ENCODE results near the gene CCP110. TPM values are rescaled to one million over a fixed set of nuclear protein-coding genes. Genes with fewer than 3 reads are reported as not detected.
A peak's percentile ranks its signal among the peaks of the same experiment; 100 is the strongest.

Gene CCP110, protein sequence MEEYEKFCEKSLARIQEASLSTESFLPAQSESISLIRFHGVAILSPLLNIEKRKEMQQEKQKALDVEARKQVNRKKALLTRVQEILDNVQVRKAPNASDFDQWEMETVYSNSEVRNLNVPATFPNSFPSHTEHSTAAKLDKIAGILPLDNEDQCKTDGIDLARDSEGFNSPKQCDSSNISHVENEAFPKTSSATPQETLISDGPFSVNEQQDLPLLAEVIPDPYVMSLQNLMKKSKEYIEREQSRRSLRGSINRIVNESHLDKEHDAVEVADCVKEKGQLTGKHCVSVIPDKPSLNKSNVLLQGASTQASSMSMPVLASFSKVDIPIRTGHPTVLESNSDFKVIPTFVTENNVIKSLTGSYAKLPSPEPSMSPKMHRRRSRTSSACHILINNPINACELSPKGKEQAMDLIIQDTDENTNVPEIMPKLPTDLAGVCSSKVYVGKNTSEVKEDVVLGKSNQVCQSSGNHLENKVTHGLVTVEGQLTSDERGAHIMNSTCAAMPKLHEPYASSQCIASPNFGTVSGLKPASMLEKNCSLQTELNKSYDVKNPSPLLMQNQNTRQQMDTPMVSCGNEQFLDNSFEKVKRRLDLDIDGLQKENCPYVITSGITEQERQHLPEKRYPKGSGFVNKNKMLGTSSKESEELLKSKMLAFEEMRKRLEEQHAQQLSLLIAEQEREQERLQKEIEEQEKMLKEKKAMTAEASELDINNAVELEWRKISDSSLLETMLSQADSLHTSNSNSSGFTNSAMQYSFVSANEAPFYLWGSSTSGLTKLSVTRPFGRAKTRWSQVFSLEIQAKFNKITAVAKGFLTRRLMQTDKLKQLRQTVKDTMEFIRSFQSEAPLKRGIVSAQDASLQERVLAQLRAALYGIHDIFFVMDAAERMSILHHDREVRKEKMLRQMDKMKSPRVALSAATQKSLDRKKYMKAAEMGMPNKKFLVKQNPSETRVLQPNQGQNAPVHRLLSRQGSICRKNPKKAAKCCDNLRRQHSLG
- polyA plus RNA-seq (2014; cell fraction: cytosol; rRNA removed) = 38.0 and 38.4 TPM in 2 replicates
- 22.6 and 33.2 TPM in 2 replicates for polyA plus RNA-seq (2014; cell fraction: nucleus; rRNA removed)

DNA sequence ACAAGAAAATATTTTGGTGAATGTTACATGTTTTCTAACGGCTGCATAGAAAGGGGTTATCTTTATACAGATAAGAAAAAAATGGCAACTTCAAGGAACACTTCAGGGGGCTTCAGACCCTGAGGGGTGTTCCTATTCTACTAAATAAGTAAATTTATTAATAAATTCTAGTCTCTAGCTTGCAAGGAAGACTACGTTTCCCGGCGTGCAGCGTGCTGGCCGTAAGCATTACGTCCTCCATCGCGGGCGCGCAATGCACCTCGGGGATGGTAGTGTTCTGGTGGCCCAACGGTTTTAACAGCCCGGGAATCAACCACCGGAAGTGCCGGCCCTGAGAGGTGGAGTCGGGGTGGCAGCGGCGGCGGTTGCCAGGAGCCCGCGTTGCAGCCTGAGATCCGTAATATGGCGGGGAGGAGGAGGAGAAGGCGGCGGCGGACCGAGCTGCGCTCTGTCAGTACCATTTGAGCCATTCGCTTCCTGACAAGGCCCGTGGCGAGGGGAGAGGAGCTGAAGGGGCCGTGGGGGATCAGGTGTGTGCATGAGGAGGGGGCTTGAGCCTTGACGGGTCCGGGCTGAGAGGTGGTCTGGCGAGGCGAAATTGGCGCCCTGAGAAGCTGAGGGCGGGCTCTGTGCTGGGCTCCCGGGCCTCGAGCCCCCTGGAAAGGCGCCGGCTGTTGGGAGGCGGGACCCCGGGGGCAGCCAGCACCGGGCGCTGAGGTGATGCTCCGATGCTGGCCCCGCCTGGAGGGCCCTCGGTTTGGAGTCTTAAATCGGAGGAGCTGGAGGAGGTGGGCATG is at the start of gene CCP110:
TSS of gene CCP110 (plus strand) at position 384 of the 797 bp plus-strand sequence. CDS start 3,940 bp downstream, outside the sequence.
- DNase-seq (ENCODE audit: low spot score) = peak; percentile 95

DNA sequence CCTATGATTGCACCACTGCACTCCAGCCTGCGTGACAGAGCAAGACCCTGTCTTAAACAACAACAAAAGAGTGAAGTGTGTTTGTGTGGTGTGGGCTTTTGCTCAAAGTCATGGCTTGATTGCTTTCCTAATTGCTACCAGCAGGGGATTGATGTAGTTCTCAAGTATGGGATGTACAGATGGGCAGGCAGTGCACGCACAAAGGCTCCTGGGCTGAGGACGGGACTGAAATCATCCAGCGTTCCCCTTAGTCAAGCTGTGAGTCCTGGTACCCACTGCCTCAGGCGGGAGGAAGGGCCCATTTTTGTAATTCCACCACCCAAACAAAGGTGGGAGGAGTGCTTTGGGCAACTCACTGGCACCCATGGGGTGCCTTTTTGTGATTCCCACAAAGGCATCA is 49.1 kb upstream of the CCP110 start:
- no peak for DNase-seq (ENCODE audit: low spot score)

DNA sequence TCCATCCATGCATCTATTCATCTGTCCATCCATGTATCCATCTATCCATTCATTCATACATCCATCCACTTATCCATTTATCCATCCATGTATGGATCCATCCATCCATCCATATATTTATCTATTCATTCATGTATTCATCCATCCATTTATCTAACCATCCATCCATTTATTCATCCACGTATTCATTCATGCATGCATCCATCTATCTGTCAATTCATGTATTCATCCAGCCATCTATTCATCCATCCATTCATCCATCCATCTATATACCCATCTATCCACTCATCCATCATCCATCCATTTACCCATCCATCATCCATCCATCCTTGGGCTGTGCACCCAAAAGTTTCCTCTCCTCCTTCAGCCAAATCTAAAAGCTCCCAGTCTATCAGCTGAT is 45.2 kb upstream of the CCP110 start:
- DNase-seq (ENCODE audit: low spot score) = no peak

DNA sequence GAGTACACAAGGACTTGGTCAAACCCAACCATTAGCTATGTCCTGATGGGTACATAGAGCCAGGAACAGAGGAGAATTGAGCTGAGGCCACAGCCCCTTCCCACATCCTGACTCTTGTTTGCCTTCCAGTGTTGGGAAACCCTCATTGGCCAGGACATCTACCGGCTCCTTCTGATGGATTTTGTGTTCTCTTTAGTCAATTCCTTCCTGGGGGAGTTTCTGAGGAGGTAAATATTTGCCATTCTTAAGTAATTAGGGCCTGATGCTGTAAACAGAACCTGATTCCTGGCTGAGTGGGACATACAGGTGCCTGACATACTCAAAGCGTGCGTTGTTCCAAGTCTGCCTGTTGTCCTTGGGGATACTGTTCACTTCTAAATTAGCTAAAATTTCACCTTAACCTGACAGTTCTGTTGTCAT is 44.4 kb upstream of the CCP110 start:
- DNase-seq (ENCODE audit: low spot score) = no peak

DNA sequence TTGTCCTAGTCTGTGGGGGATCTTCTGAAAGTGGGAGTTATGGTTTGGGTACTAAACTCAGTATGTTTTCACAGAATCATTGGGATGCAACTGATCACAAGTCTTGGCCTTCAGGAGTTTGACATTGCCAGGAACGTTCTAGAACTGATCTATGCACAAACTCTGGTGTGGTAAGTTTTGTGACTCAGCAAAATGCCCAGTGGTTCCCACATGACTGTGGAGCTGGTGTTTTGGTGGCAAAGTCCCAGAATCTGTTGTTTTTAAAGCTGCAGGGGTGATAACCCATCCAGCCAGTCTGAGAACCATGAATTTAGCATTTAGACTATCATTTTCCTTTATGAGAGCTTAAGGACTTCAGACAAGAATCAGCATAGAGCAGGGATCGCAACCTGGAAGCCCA is 42.4 kb upstream of the CCP110 start:
- no peak for DNase-seq (ENCODE audit: low spot score)

DNA sequence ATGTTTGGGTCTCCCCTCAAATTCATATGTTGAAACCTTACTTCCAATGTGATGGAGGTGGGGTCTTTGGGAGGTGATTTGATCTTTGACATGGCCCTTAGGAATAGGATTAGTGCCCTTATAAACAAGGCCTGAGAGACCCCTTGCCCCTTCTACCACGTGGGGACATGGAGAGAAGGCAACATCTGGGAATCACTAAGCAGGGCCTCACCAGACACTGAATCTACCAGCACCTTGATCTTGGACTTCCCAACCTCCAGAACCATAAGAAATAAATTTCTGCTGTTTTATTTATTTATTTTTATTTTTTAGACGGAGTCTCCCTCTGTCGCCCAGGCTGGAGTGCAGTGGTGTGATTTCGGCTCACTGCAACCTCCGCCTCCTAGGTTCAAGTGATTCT is 42.0 kb upstream of the CCP110 start:
- no peak for DNase-seq (ENCODE audit: low spot score)

DNA sequence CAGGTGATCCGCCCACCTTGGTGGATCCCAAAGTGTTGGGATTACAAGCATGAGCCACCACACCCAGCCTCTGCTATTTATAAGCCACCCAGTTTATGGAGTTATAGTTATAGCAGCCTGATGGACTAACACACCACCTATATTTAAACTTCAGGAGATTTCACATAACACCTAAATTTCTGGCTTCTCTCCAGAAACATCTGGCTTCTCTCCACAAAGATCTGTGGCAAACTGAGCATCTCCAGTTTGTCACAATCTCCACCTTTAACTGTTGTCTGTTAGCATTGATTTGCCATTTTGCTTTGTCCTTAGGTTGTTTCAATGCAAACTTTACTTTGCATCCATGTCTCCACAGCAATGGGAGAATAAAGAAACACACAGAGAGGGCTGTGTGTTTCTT is 41.5 kb upstream of the CCP110 start:
- no peak for DNase-seq (ENCODE audit: low spot score)

DNA sequence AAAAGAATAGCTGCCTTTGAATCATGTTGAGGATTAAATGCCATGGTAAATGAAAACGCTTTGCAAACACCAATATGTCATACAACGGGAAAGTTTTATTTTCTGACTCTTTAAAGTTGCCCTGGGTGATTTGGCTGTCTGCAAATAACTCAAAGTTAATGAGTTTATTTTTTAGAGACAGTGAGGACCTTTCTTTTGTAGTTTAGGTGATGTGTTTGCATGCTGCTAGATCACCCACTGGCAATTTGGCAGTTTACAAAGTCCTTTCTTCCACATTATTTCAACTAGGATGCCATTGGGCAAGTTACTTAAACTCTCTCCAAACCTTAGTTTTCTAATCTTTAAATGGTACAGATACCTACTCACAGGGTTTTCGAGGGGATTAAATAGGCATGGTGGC is 39.6 kb upstream of the CCP110 start:
- DNase-seq (ENCODE audit: low spot score) = no peak

DNA sequence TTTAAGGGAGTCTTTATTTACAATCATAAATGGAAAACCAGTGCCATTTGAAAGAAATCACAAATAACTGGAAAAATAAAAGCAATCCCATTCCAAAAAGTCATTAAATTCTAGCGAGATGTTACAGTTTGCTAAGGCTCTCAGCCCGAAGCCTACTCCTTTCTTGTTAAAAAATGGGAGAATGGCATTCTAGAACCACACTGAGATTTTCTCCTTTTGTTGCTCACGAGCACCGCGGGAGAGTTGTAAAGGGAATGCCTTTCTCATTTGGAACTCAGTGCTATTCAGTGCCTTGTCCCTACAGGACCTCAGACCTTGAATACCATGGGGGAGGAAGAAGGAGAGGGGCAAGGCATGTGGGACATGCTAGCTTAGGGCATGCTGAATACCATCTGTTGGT is 38.1 kb upstream of the CCP110 start:
- DNase-seq (ENCODE audit: low spot score) = no peak

DNA sequence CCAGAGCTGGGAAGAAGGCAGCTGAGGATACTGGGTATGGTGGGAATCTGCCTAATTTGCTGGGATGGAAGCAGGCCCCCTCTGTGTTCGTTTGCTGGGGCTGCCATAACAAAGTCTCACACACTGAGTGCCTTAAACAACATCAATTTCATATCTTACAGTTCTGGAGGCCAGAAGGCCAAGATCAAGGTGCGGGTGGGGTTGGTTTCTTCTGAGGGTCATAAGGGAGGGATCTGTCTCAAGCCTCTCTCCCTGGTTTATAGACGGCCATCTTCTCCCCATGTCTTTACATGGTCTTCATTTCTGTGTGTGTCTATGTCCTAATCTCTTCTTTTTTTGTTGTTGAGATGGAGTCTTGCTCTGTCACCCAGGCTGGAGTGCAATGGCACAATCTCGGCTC is 37.7 kb upstream of the CCP110 start:
- no peak for DNase-seq (ENCODE audit: low spot score)

DNA sequence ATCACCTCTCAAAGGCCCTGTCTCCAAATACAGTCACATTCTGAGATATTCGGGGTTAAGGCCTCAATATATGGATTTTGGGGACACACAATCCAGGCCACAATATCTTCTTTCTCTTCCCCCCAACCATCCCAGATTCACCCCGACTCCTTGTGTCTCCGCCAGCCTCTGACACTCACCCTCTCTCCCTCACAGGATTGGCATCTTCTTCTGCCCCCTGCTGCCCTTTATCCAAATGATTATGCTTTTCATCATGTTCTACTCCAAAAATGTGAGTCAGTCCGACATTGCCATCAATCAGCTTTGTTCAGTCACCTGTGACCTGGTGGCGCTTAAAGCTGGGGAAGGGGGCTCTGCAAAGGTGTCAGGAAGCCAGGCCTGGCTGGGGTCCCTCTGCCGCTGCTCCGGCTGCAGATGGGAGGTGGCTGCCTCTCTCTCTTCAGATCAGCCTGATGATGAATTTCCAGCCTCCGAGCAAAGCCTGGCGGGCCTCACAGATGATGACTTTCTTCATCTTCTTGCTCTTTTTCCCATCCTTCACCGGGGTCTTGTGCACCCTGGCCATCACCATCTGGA is 36.9 kb upstream of the CCP110 start:
- DNase-seq (ENCODE audit: low spot score) = no peak

DNA sequence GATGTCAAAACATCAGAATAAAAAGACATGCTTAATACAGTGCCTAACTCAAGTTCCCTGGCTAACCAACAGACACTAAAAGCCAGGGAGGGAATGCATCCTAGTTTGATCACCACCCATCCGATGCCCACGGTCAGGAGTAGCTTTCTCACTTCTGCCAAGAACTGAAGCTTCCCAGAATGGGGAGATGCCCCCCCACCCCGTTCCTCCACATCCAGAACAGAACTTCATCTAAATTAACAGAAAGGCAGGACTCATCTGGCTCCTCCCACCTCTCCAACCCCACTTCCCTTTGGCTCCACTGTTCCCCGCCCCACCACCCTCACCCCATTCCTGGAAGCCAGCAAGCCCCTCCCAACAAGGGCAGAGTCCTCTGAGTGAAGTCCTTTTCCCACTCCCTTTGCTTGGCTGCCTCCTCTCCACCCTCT is 35.5 kb upstream of the CCP110 start:
- DNase-seq (ENCODE audit: low spot score) = no peak

DNA sequence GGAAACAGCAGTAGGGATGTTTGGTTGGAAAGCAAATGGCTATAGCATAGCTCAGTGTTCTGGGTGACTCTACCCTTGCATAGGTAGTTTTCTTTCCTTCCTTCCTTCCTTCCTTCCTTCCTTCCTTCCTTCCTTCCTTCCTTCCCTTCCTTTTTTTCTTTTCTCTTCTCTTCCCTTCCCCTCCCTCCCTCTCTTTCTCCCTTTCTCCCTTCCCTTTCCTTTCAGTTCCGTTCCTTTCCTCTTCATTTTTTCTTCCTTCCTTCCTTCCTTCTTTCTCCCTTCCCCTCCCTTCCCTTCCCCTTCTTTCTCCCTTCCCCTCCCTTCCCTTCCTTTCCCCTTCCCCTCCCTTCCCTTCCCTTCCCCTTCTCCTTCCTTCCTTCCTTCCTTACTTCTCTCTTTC is 33.1 kb upstream of the CCP110 start:
- DNase-seq (ENCODE audit: low spot score) = no peak

DNA sequence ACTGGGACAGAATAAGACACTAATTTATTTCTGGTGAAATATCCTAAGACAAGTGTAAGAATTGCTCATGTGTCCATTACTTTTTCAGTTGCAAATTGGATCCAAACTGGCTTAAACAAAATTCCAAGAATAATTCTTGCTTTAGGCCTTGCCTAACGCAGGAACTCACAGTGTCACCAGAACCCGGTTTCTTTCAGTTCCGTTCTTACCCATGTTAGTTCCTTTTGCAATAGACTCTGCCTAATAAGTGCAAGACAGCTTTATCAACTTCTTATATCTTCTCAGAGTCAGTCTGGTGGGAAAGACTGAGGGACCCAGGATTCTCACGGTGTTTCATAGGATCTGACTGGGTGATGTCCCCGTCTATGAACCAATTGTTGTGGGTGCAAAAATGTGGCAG is 26.6 kb upstream of the CCP110 start:
- no peak for DNase-seq (ENCODE audit: low spot score)

DNA sequence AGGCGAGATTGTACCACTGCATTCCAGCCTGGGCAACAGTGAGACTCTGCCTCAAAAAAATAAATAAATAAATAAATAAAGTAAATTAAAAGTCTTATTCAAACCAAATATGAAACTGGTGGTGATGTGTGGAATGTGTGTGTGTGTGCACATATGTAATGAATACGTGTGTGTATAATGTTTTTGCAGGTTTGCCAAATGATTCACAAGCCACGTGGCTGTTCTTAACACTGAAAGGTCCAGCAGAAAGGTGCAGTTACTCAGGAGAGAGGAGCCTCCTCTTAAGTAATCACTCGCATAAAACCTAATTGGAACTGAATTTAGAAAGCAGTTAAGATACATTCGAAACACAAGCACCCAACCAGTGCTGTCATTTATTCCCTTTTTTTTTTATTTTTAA is 24.7 kb upstream of the CCP110 start:
- no peak for DNase-seq (ENCODE audit: low spot score)

DNA sequence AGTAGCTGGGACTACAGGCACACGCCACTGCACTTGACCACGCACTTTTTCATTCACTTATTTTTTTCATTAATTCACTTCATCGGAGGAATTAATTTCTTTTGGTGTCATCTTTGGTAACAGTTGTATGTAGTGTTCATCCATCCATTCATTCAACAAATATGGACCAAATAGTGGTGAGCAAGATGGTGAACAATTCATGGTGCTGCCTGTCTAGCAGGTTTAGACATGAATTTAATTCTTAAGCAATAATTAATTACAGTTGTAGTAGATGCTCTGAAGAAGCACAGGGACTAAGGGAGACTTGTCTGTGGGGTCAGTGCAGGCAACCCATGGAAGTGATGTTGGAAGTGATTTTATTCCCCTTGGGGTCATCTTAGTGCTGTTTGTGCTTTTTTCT is 24.3 kb upstream of the CCP110 start:
- no peak for DNase-seq (ENCODE audit: low spot score)

DNA sequence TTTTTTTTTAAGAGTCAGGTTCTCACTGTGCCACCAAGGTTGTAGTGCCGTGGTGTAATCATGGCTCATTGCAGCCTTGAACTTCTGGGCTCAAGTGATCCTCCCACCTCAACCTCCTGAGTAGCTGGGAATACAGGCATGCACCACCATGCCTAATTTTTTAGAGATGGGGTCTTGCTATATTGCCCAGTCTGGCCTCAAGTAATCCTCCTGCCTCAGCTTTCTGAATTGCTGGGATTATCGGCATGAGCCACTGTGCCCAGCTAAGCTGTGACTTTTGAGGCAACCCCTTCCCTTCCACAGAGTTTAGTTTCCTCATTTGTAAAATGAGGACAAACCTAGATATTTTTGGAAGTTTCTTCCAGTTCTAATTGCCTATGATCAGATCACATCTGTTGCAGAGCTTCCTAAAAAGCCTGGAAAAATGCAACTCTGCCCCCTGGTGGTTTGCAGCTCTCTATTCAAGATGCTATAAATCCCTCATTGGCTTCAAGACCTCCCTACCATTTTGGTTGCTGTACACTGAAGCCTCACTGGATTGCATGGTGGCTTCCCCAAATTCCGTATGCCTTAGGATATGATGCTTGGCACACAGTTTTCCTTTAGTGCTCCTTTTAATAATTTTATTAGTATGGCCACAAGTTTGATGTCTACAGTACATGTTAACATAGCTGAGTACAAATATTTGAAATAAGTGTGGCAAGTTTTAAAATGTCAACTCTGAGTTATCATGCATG is 21.2 kb upstream of the CCP110 start:
- DNase-seq (ENCODE audit: low spot score) = peak; percentile 77

DNA sequence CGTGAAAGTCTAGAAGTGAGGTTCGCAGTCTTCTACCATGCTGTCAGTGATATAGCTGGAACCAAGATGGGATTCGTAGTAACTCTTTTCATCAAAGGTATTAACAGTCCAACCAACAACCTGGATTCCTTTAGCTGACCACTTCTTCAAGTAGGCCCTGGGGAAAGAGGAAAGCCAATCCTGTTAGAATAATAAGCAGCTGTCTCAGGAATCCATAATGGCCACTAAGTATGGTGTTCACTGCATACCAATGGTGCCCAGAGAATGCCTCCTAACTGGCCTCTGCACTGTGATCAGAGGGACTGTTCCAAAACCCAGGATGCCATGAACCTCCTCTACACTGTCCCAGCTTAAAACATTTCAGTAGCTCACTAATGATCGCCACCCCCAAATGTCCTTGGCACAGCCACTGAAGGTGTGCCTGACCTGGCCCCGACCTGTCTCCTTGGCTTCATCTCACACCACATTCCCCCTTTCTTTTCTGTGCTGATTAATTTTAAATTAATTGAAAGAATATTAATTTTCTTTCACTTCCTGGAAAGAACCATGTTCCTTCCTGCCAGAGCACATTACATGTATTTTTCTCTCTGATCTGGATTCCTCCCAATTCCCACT is 20.2 kb upstream of the CCP110 start:
- DNase-seq (ENCODE audit: low spot score) = no peak

DNA sequence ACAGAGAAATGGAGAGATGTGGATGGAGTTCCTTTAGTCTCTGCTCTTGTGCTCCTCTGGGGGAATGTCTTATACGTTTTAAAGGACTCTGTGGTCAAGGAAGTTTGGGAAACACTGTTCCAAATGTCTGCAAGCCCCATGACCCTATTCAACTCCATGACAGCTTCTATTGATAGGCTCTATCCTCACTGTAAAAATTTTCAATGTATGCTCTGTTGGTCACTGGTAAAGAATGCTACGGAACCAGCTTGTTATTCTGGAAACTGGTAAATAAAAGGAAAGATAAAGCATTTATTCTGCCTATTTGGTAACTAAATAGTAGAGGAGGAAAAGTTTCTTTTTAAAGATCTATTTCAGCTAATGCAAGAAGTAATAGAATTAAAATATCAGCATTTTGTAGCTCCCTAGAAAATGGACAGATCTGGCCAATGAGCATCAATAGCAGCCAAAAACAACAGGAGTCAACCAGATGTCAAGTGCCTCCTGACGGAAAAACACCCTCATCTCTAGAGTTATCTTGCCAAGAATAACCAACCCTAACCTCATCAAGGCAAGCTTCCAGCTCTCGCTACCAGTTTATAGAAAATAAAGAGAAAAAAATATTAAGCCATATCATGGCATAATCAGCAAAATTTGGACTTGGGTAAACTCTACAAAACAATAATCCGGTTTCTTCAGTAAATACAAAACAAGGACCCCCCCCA is 18.0 kb upstream of the CCP110 start:
- DNase-seq (ENCODE audit: low spot score) = no peak
